ENCODE results near the gene RGS12. TPM values are rescaled to one million over a fixed set of nuclear protein-coding genes. Genes with fewer than 3 reads are reported as not detected.

RGS12 gene
- total RNA-seq, 1 donor from 2014 or later = 33.8 TPM

- no peak for TF ChIP-seq CTCF (conservative IDR thresholded peaks at IDR 0.05; ENCODE audit: low read depth, low read length)
- no peak overlapping the region for H3K4me3 ChIP-seq (ENCODE audit: low read depth, low read length)
- no peak for DNase-seq (ENCODE audit: low read depth)
Observed at GRCh38 chr4:3310301-3311094, 17.7 kb downstream of the RGS12 start.

GRCh38 chr4:3311095-3311372 lies 18.2 kb downstream of the RGS12 start:
- TF ChIP-seq CTCF (conservative IDR thresholded peaks at IDR 0.05; ENCODE audit: low read depth, low read length) = no peak
- no peak for DNase-seq (ENCODE audit: low read depth)
- no peak overlapping the region for H3K4me3 ChIP-seq (ENCODE audit: low read depth, low read length)

- no peak for TF ChIP-seq CTCF (conservative IDR thresholded peaks at IDR 0.05; ENCODE audit: low read depth, low read length)
- no peak for DNase-seq (ENCODE audit: low read depth)
- H3K4me3 ChIP-seq (ENCODE audit: low read depth, low read length) = no peak overlapping the region
Observed at GRCh38 chr4:3311489-3312171, 18.8 kb downstream of the RGS12 start.

- no peak for TF ChIP-seq CTCF (conservative IDR thresholded peaks at IDR 0.05; ENCODE audit: low read depth, low read length)
Observed at GRCh38 chr4:3312362-3312761, 19.5 kb downstream of the RGS12 start.

GRCh38 chr4:3313139-3313538 lies 20.3 kb downstream of the RGS12 start:
- DNase-seq (ENCODE audit: low read depth) = no peak
- no peak overlapping the region for H3K4me3 ChIP-seq (ENCODE audit: low read depth, low read length)
- TF ChIP-seq CTCF (conservative IDR thresholded peaks at IDR 0.05; ENCODE audit: low read depth, low read length) = no peak

More at GRCh38 chr4:3312362-3312761, 19.5 kb downstream of the RGS12 start:
- DNase-seq (ENCODE audit: low read depth) = no peak
- H3K4me3 ChIP-seq (ENCODE audit: low read depth, low read length) = no peak overlapping the region

- H3K4me3 ChIP-seq (ENCODE audit: low read depth, low read length) = no peak overlapping the region
- TF ChIP-seq CTCF (conservative IDR thresholded peaks at IDR 0.05; ENCODE audit: low read depth, low read length) = no peak
- DNase-seq (ENCODE audit: low read depth) = no peak
Observed at GRCh38 chr4:3313556-3314228, 20.9 kb downstream of the RGS12 start.
